Suprapubic skin (tissue), 3 donors: ENCODE data around the gene OSBPL7.

Source experiments
- EP300 ChIP-seq: sonication (generic); formaldehyde crosslinking; IDR thresholded peaks from one replicate; pipeline ENCODE4 v1.6.1; 2017; ENCODE audit warnings: antibody characterized with exemption
- POLR2A ChIP-seq, 2 donors: fragments of 450-650 bp; IDR thresholded peaks; one replicate each; pipeline ENCODE4 v1.6.1; 2017; ENCODE audit warnings: antibody characterized with exemption in 2 of 2, mild to moderate bottlenecking in 2 of 2, moderate library complexity in 2 of 2
- TF ChIP-seq, protein P1 (sequence below), 2 donors: fragments of 200-600 bp in 1 of 2; fragments of 450-650 bp in 1 of 2; sonication (generic) in 1 of 2; IDR thresholded peaks; one replicate each; pipeline ENCODE4 v1.5.1; 2016 to 2019; ENCODE audit warnings: antibody characterized with exemption in 2 of 2, mild to moderate bottlenecking in 1 of 2, moderate library complexity in 1 of 2

DNA sequence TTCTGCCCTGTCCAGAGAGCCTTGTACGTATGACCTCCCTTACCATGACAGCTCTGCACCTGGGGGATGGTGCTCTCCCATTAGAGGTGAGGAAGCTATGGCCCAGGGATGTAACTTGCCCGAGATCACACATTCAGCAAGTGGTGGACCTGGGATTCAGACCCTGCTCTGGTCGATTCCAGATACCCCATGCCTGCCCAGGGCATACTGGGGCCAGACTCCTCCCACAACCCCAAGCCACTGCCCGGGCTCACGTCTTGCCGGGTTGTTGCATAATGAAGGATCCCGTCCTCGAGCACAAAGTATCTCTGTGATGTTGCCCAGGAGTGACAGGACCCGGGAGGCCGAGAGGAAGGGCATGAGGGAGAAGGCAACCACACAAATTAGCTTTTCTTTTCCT, 2.1 kb downstream of the OSBPL7 start:
- TF ChIP-seq POLR2A (IDR thresholded peaks at IDR 0.05) (no peak), EP300 (no peak)
- TF ChIP-seq, protein P1, sequence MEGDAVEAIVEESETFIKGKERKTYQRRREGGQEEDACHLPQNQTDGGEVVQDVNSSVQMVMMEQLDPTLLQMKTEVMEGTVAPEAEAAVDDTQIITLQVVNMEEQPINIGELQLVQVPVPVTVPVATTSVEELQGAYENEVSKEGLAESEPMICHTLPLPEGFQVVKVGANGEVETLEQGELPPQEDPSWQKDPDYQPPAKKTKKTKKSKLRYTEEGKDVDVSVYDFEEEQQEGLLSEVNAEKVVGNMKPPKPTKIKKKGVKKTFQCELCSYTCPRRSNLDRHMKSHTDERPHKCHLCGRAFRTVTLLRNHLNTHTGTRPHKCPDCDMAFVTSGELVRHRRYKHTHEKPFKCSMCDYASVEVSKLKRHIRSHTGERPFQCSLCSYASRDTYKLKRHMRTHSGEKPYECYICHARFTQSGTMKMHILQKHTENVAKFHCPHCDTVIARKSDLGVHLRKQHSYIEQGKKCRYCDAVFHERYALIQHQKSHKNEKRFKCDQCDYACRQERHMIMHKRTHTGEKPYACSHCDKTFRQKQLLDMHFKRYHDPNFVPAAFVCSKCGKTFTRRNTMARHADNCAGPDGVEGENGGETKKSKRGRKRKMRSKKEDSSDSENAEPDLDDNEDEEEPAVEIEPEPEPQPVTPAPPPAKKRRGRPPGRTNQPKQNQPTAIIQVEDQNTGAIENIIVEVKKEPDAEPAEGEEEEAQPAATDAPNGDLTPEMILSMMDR (IDR thresholded peaks at IDR 0.05), result no peak
